Trophoblast cell (in vitro differentiated cells and primary cell): ENCODE measurements around the gene MRPS14.
A peak's percentile ranks its signal among the peaks of the same experiment; 100 is the strongest.

Experiments
- DNase-seq, 2 donors: peaks; one replicate each; pipeline ENCODE4 v3.0.0-alpha.2; 2016
- H2AFZ ChIP-seq: 2 replicates; pipeline ENCODE4 v1.6.1; 2013; ENCODE audit warnings: low read length, moderate library complexity, mild to moderate bottlenecking; ENCODE audit not compliant: insufficient read depth, poor library complexity
- H2AK5ac ChIP-seq: 2 replicates; pipeline ENCODE4 v1.6.1; 2013; ENCODE audit warnings: mild to moderate bottlenecking, low read length
- H2BK120ac ChIP-seq: 2 replicates; pipeline ENCODE4 v1.6.1; 2013; ENCODE audit warnings: low read length, mild to moderate bottlenecking, moderate library complexity; ENCODE audit not compliant: insufficient read depth, poor library complexity
- H2BK12ac ChIP-seq: 2 replicates; pipeline ENCODE4 v1.6.1; 2013; ENCODE audit warnings: mild to moderate bottlenecking, low read length, moderate library complexity
- H2BK5ac ChIP-seq: 2 replicates; pipeline ENCODE4 v1.6.1; 2013; ENCODE audit warnings: low read length, low read depth, moderate library complexity, mild to moderate bottlenecking; ENCODE audit not compliant: poor library complexity
- H3K14ac ChIP-seq: 2 replicates; pipeline ENCODE4 v1.6.1; 2013; ENCODE audit warnings: mild to moderate bottlenecking, low read length
- H3K18ac ChIP-seq: 2 replicates; pipeline ENCODE4 v1.6.1; 2013; ENCODE audit warnings: mild to moderate bottlenecking, low read length
- H3K23ac ChIP-seq: 2 replicates; pipeline ENCODE4 v1.6.1; 2013; ENCODE audit warnings: low read length
- H3K27ac ChIP-seq: 2 replicates; pipeline ENCODE4 v1.5.1; 2013; ENCODE audit warnings: low read depth, mild to moderate bottlenecking, inconsistent platforms, low read length, moderate library complexity
- H3K27me3 ChIP-seq: 2 replicates; pipeline ENCODE4 v1.6.1; 2013; ENCODE audit warnings: inconsistent platforms, mild to moderate bottlenecking, low read length, moderate library complexity; ENCODE audit not compliant: insufficient read depth
- H3K36me3 ChIP-seq, 2 experiments: 1 replicate in 1 of 2; 2 replicates in 1 of 2; pipeline ENCODE4 v1.6.1; 2013; ENCODE audit warnings: low read length in 2 of 2, mild to moderate bottlenecking in 2 of 2, moderate library complexity in 1 of 2; ENCODE audit not compliant: insufficient read depth in 2 of 2, control insufficient read depth in 1 of 2
- H3K4ac ChIP-seq: 2 replicates; pipeline ENCODE4 v1.6.1; 2013; ENCODE audit warnings: low read depth, mild to moderate bottlenecking, low read length, moderate library complexity
- H3K4me1 ChIP-seq, 2 experiments: 1 replicate in 1 of 2; 2 replicates in 1 of 2; pipeline ENCODE4 v1.6.1; 2013; ENCODE audit warnings: low read length in 2 of 2, mild to moderate bottlenecking in 2 of 2, moderate library complexity in 1 of 2; ENCODE audit not compliant: insufficient read depth in 2 of 2, control insufficient read depth in 1 of 2
- H3K4me2 ChIP-seq: 2 replicates; pipeline ENCODE4 v1.6.1; 2013; ENCODE audit warnings: inconsistent platforms, mild to moderate bottlenecking, low read length, moderate library complexity
- H3K4me3 ChIP-seq: 2 replicates; pipeline ENCODE4 v1.5.1; 2013; ENCODE audit warnings: mild to moderate bottlenecking, low read depth, low read length, inconsistent platforms
- H3K79me1 ChIP-seq: one replicate; pipeline ENCODE4 v1.6.1; 2013; ENCODE audit warnings: low read length
- H3K79me2 ChIP-seq: 2 replicates; pipeline ENCODE4 v1.6.1; 2013; ENCODE audit warnings: low read length, mild to moderate bottlenecking; ENCODE audit not compliant: control insufficient read depth, insufficient read depth, poor library complexity
- H3K9ac ChIP-seq: 2 replicates; pipeline ENCODE4 v1.6.1; 2013; ENCODE audit warnings: mild to moderate bottlenecking, low read length
- H3K9me3 ChIP-seq: 2 replicates; pipeline ENCODE4 v1.6.1; 2013; ENCODE audit warnings: low read depth, mild to moderate bottlenecking, control low read depth, inconsistent platforms, low read length; ENCODE audit not compliant: insufficient read depth
- H4K12ac ChIP-seq: 2 replicates; pipeline ENCODE4 v1.6.1; 2013; ENCODE audit warnings: low read depth, mild to moderate bottlenecking, low read length, moderate library complexity
- H4K8ac ChIP-seq: 2 replicates; pipeline ENCODE4 v1.6.1; 2013; ENCODE audit warnings: low read depth, mild to moderate bottlenecking, low read length, moderate library complexity
- H4K91ac ChIP-seq: one replicate; pipeline ENCODE4 v1.6.1; 2013; ENCODE audit warnings: low read depth, mild to moderate bottlenecking, low read length, moderate library complexity
- WGBS: extraction: QIAGEN DNeasy Blood & Tissue Kit; methylation state at CpG from one replicate; pipeline ENCODE4 v1.1.7; 2013; ENCODE audit warnings: missing lambda C conversion rate; ENCODE audit not compliant: insufficient read length, insufficient coverage; ENCODE audit errors: extremely low coverage; 5-methylcytosine and 5-hydroxymethylcytosine counted together

MRPS14 gene

DNA sequence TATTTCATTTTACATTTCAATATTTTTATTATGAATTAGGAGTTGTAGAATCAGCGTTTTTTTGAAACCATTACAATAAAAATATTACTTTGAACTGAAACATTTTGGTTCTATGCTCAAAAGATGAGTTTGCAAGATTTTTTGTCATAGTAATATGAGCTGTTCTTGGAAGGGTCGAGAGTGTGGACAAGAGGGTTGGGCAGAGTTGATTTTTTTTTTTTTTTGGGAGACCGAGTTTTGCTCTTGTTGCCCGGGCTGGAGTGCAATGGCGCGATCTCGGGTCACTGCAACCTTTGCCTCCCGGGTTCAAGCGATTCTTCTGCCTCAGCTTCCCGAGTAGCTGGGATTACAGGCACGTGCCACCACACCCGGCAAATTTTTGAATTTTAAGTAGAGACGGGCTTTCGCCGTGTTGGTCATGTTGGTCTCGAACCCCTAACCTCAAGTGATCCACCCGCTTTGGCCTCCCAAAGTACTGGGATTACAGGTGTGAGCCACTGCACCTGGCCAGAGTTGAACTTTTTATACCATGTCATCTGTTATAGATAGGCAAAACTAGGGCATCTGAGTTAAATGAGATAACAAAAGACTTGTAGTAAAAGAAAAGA lies 20.2 kb downstream of the MRPS14 start:
- WGBS: no CpG with 5 or more reads among the region's 17 CpGs
- Histone ChIP-seq H2AK5ac (no peak overlapping the region), H4K8ac (no peak overlapping the region), H3K23ac (no peak overlapping the region), H2BK12ac (no peak overlapping the region), H4K12ac (no peak overlapping the region), H2BK5ac (no peak overlapping the region), H3K9me3 (no peaks in the 10 kb centered on the region), H3K36me3 (peaks cover under 1 to 8% of the 10 kb centered on the region in 2 experiments), H2BK120ac (no peak overlapping the region), H3K18ac (no peak overlapping the region), H3K4me3 (no peak overlapping the region), H4K91ac (no peak overlapping the region), H3K27me3 (no peaks in the 10 kb centered on the region), H3K4me2 (no peak overlapping the region), H3K14ac (no peak overlapping the region), H3K27ac (no peak overlapping the region), H3K4me1 (no peaks in the 10 kb centered on the region), H3K79me2 (peaks cover 19% of the 10 kb centered on the region), H3K9ac (no peak overlapping the region), H3K79me1 (peaks cover 15% of the 10 kb centered on the region), H2AFZ (no peak overlapping the region), H3K4ac (peak overlapping the region; percentile 90)
- DNase-seq: no peak

DNA sequence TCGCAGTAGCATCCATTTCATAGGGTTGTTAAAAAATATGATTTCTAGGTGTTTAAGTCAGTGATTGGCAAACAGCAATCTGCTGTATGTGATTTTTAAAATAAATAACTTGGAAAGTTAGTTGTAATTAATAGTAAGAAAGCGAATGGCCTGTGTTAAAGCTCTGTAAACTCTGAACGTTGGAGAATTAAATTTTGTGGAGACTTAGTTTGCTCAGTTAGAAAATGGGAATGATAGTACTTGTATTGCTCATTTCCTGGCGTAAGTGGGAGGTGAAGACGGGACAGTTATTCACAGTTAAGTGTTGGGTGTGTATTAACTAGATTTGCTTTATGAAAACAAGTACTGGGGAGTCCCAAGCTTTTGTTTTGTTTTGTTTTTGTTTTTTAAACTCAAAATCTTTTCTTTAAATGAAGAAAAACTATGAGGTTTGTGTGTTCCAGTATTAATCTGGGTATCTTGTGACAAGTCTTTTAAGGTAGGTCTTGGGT lies 22.5 kb downstream of the MRPS14 start:
- Histone ChIP-seq H2AK5ac (no peak overlapping the region), H3K4me1 (no peaks in the 10 kb centered on the region), H2BK120ac (no peak overlapping the region), H3K18ac (no peak overlapping the region), H3K4me2 (peak overlapping the region; percentile 84), H3K79me1 (peaks cover 15% of the 10 kb centered on the region), H2BK12ac (no peak overlapping the region), H3K27ac (peak overlapping the region; percentile 85), H3K4me3 (peak overlapping the region; percentile 97), H2BK5ac (no peak overlapping the region), H3K9me3 (no peaks in the 10 kb centered on the region), H3K14ac (no peak overlapping the region), H3K4ac (peak overlapping the region; percentile 93), H3K79me2 (peaks cover 19% of the 10 kb centered on the region), H4K12ac (no peak overlapping the region), H4K91ac (no peak overlapping the region), H3K9ac (peak overlapping the region; percentile 89), H3K23ac (no peak overlapping the region), H2AFZ (no peak overlapping the region), H4K8ac (no peak overlapping the region), H3K27me3 (no peaks in the 10 kb centered on the region), H3K36me3 (no peaks in the 10 kb centered on the region)
- DNase-seq: no peak
- WGBS: no CpG with 5 or more reads among the region's 5 CpGs

DNA sequence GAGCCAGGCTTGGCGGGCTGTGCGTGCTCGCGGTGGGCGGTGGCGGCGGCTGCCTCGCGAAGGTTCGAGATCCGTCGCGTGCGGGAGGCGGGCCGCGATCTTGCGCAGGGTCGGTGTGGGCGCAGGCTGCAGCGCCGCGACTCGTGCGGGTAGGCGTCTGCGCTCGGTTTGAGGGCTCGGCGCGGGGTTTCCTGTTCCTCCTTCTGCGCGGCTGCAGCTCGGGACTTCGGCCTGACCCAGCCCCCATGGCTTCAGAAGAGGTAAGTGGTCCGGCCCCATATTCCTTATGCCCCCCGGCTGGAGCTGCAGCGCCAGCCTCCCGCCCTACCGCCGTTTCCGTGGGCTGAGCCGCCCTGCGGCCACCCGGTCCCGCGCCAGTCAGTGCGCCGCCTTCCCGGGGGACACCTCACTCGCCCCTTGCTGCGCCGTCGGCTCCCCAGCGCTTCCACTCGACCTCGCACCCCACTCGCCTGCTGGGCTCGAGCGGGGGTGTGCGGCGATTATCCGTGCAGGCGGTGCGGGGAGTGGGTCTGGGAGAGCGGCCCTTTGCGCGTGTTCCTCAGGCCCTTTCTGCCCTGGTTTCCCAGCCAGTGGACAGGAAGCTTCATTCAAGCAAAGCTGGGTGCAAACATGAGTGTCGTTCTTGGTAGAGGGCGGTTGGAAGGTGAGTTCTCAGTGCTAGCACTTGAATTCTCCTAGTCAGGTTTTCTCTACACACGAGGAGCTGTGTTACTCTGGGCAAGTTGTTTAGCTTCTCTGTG lies 23.1 kb downstream of the MRPS14 start, which contains the start of gene CACYBP:
CACYBP (plus strand) TSS at position 12 of the 761 bp plus-strand sequence; CDS start at position 246, 234 bp downstream.
- peak within 1 kb of the TSS; percentile 93 for H2BK5ac ChIP-seq
- H3K4ac ChIP-seq: peak within 1 kb of the TSS; percentile 93
- H4K12ac ChIP-seq: peak within 1 kb of the TSS; percentile 99
- H3K36me3 ChIP-seq: no peaks in the 10 kb centered on the region
- H3K18ac ChIP-seq: peak within 1 kb of the TSS; percentile 74
- H4K91ac ChIP-seq: peak within 1 kb of the TSS; percentile 86
- peak within 1 kb of the TSS; percentile 87 for H4K8ac ChIP-seq
- H3K79me1 ChIP-seq: peaks cover 15% of the 10 kb centered on the region
- H3K9me3 ChIP-seq: no peaks in the 10 kb centered on the region
- no CpG with 5 or more reads among the region's 71 CpGs for WGBS
- H3K27ac ChIP-seq: peak within 1 kb of the TSS; percentile 90
- peak within 1 kb of the TSS; percentile 84 for H3K4me2 ChIP-seq
- H3K27me3 ChIP-seq: no peaks in the 10 kb centered on the region
- H3K4me3 ChIP-seq: peak within 1 kb of the TSS; percentile 97
- peak within 1 kb of the TSS; percentile 51 for H2AFZ ChIP-seq
- H3K23ac ChIP-seq: no peak within 1 kb of the TSS
- H3K79me2 ChIP-seq: peaks cover 19% of the 10 kb centered on the region
- H3K14ac ChIP-seq: peak within 1 kb of the TSS; percentile 93
- H3K9ac ChIP-seq: peak within 1 kb of the TSS; percentile 92
- peak within 1 kb of the TSS; percentile 93 for H2BK120ac ChIP-seq
- H2AK5ac ChIP-seq: peak within 1 kb of the TSS; percentile 90
- no peaks in the 10 kb centered on the region for H3K4me1 ChIP-seq
- peak within 1 kb of the TSS; percentile 56 for H2BK12ac ChIP-seq
- DNase-seq: peak in 1 of 2 donors; percentile 46

DNA sequence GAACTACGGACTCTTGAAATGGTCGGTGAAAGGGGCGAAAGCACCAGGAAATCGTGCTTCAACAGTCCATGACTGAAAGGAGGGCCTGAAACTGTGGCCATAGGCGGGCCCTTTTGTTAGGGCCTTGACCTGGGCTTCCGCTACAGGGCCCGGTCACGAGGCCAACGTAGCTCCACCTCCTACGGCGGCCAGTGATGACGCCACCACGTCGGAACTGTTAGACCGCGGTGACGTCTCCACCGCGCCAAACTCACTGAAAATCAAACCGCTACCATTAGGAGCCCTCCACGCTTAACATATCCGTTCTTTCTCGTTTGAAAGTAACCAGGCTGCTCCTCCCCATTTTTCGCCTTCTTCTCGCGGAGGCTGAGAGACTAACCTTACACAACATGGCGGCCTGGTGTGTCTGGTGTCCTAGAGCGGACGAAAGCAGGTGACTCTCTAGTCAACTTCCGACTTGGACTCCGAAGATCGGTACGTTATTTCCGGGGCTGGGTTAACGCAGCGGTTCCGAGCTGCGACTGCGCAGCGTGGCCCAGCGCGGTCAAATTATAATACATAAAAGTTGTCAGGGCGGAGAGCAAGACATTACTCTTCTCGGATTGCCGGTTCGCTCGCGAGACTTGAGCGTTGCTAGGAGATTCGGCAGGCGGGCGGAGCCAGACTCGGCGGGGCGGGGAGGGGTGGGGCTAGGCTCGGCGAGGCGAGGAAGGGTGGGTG lies 23.8 kb downstream of the MRPS14 start:
- Histone ChIP-seq H3K14ac (peak overlapping the region; percentile 93), H3K27ac (peak overlapping the region; percentile 90), H3K18ac (peak overlapping the region; percentile 66), H2AFZ (peak overlapping the region; percentile 47), H4K91ac (peak overlapping the region; percentile 86), H4K12ac (peak overlapping the region; percentile 99), H4K8ac (peak overlapping the region; percentile 87), H2BK12ac (no peak overlapping the region), H2BK5ac (peak overlapping the region; percentile 93), H3K79me2 (peaks cover 19% of the 10 kb centered on the region), H2AK5ac (peak overlapping the region; percentile 28), H3K4me3 (peak overlapping the region; percentile 97), H3K9ac (peak overlapping the region; percentile 92), H3K4me1 (no peaks in the 10 kb centered on the region), H3K27me3 (no peaks in the 10 kb centered on the region), H3K4me2 (peak overlapping the region; percentile 78), H2BK120ac (peak overlapping the region; percentile 93), H3K9me3 (no peaks in the 10 kb centered on the region), H3K4ac (peak overlapping the region; percentile 61), H3K36me3 (no peaks in the 10 kb centered on the region), H3K23ac (no peak overlapping the region), H3K79me1 (peaks cover 15% of the 10 kb centered on the region)
- no CpG with 5 or more reads among the region's 58 CpGs for WGBS
- DNase-seq: peak; percentile 99 to 100
